K562 (cell line): ENCODE measurements around the gene PRDM11. TPM values are rescaled to one million over a fixed set of nuclear protein-coding genes. Genes with fewer than 3 reads are reported as not detected.

ENCODE experiments used
- C11orf30 ChIP-seq: fragments of 450-650 bp; IDR thresholded peaks from 2 replicates; pipeline ENCODE4 v1.6.1; 2016; ENCODE audit warnings: low read depth, mild to moderate bottlenecking
- HDAC6 ChIP-seq: IDR thresholded peaks from 2 replicates; pipeline ENCODE4 v1.6.1; 2012; ENCODE audit warnings: low read depth, mild to moderate bottlenecking, control low read depth, inconsistent platforms, low read length, moderate library complexity
- L3MBTL2 ChIP-seq: fragments of 450-650 bp; IDR thresholded peaks from 2 replicates; pipeline ENCODE4 v1.6.1; 2016; ENCODE audit warnings: mild to moderate bottlenecking, moderate library complexity
- NEUROD1 ChIP-seq: fragments of 150-350 bp; IDR thresholded peaks from 2 replicates; pipeline ENCODE4 v1.6.1; 2014; ENCODE audit warnings: borderline replicate concordance, low read length, low read depth; ENCODE audit not compliant: partially characterized antibody
- NR4A1 ChIP-seq, 2 experiments: fragments of 250-450 bp in 1 of 2; fragments of 450-650 bp in 1 of 2; sonication (Bioruptor Pico) in 1 of 2; IDR thresholded peaks; 2 replicates each; pipeline versions ENCODE4 v1.4.0 to v1.6.1; 2016 to 2020; ENCODE audit warnings: mild to moderate bottlenecking in 2 of 2, missing compliant biosample characterization in 1 of 2, missing genetic modification characterization in 1 of 2, moderate library complexity in 1 of 2
- ZBTB33 ChIP-seq: sonication (generic); formaldehyde crosslinking; IDR thresholded peaks from 2 replicates; pipeline ENCODE4 v1.8.1; 2023; ENCODE audit warnings: mild to moderate bottlenecking, missing genetic modification reagents
- ZNF146 ChIP-seq: IDR thresholded peaks from one replicate; pipeline ENCODE4 v1.6.1; 2018; ENCODE audit warnings: missing compliant biosample characterization; ENCODE audit not compliant: unreplicated experiment
- ZNF24 ChIP-seq: fragments of 450-650 bp; IDR thresholded peaks from 2 replicates; pipeline ENCODE4 v1.6.1; 2016
- ZNF263 ChIP-seq: sonication (generic); formaldehyde crosslinking; IDR thresholded peaks from 2 replicates; pipeline ENCODE4 v1.8.0; 2022; ENCODE audit warnings: mild to moderate bottlenecking, missing genetic modification reagents, borderline replicate concordance
- ZNF318 ChIP-seq, 2 experiments: fragments of 450-650 bp; IDR thresholded peaks; 2 replicates each; pipeline ENCODE4 v1.6.1; 2016; ENCODE audit warnings: mild to moderate bottlenecking in 2 of 2, borderline replicate concordance in 1 of 2, low read depth in 1 of 2, moderate library complexity in 1 of 2
- polyA plus RNA-seq, 8 experiments: library from polyadenylated mRNA; depleted of rRNA in 4 of 8; stranded (reverse) in 5 of 8; unstranded in 3 of 8; fragments of >200 nt; fragmentation: Nextera tagmentation in 2 of 8; fragmentation: Illumina TruSeq in 1 of 8; extraction: Ambion mirVana in 2 of 8; extraction: Trizol in 1 of 8; gene quantifications; 2 replicates each; pipeline versions ENCODE4 v1.2.1 to v1.2.3, GENCODE V29; 2011 to 2014; ENCODE audit warnings: inconsistent platforms in 1 of 8, missing spikeins in 1 of 8
- total RNA-seq, 7 experiments: library from RNA; depleted of rRNA in 6 of 7; stranded (reverse); fragments of >200 nt in 6 of 7; fragmentation: Illumina TruSeq in 2 of 7; extraction: Trizol in 2 of 7; gene quantifications; 2 replicates each; pipeline versions ENCODE4 v1.2.1 to v1.2.3, GENCODE V29; 2011 to 2021; ENCODE audit warnings: low replicate concordance in 1 of 7

Gene PRDM11
- total and polyA plus RNA-seq, 9 of the 15 experiments (the other 6 are each of a cell fraction or from before 2014, with no cell fraction given): 0.01 to 1.1 (median 0.29) TPM

- TF ChIP-seq ZNF318 (IDR thresholded peaks at IDR 0.05; ENCODE audit: borderline replicate concordance in 1 of 2, low read depth in 1 of 2) (no peak), ZBTB33 (CRISPR knock-in tag) (peak; percentile 34; the same call in 1 of the 2 replicates), ZNF146 (no peak), ZNF263 (CRISPR knock-in tag) (peak; percentile 24; the same call in 1 of the 2 replicates), C11orf30 (no peak), NEUROD1 (no peak), ZNF24 (no peak), NR4A1 (CRISPR knock-in tag; IDR thresholded peaks at IDR 0.05) (no peak), NR4A1 (tag; IDR thresholded peaks at IDR 0.05) (no peak), L3MBTL2 (no peak), HDAC6 (no peak)
These were observed 48.5 kb upstream of the PRDM11 start (continued) for GRCh38 chr11:45097721-45098493.
